ENCODE results near the gene RPL28.

RPL28 gene

GRCh38 chr19:55368701-55369563 is 16.8 kb upstream of the RPL28 start:
- TF ChIP-seq CTCF (IDR thresholded peaks at IDR 0.05; ENCODE audit: control insufficient read depth, extremely low read depth, insufficient read depth): no peak
- DNase-seq (ENCODE audit: low read depth): no peak
- H3K4me3 ChIP-seq (ENCODE audit: low read depth, low read length): no peak overlapping the region

GRCh38 chr19:55369653-55370304 is 16.0 kb upstream of the RPL28 start:
- H3K4me3 ChIP-seq (ENCODE audit: low read depth, low read length): no peak overlapping the region
- TF ChIP-seq CTCF (IDR thresholded peaks at IDR 0.05; ENCODE audit: control insufficient read depth, extremely low read depth, insufficient read depth): no peak
- no peak for DNase-seq (ENCODE audit: low read depth)

GRCh38 chr19:55370305-55370988 is 15.3 kb upstream of the RPL28 start, which contains the start of gene IL11:
TSS of gene IL11 (minus strand) at chr19:55370463. CDS start at chr19:55370310, 153 bp downstream.
- no peak for DNase-seq (ENCODE audit: low read depth)
- no peak within 1 kb of the TSS for H3K4me3 ChIP-seq (ENCODE audit: low read depth, low read length)
- TF ChIP-seq CTCF (IDR thresholded peaks at IDR 0.05; ENCODE audit: control insufficient read depth, extremely low read depth, insufficient read depth): no peak

GRCh38 chr19:55372316-55373081 is 13.2 kb upstream of the RPL28 start:
- H3K4me3 ChIP-seq (ENCODE audit: low read depth, low read length): no peak overlapping the region
- DNase-seq (ENCODE audit: low read depth): no peak
- no peak for TF ChIP-seq CTCF (IDR thresholded peaks at IDR 0.05; ENCODE audit: control insufficient read depth, extremely low read depth, insufficient read depth)

GRCh38 chr19:55373306-55373992 is 12.3 kb upstream of the RPL28 start:
- TF ChIP-seq CTCF (IDR thresholded peaks at IDR 0.05; ENCODE audit: control insufficient read depth, extremely low read depth, insufficient read depth): no peak
- no peak for DNase-seq (ENCODE audit: low read depth)
- no peak overlapping the region for H3K4me3 ChIP-seq (ENCODE audit: low read depth, low read length)
